Tibial artery (tissue), 4 donors: ENCODE measurements around the gene NR2F6.

ENCODE experiments used
- DNase-seq, 2 donors: peaks; one replicate each; pipeline ENCODE4 v3.0.0-alpha.2; 2019
- H3K27ac ChIP-seq, 2 donors: fragments of 200-600 bp; sonication (generic) in 1 of 2; 1 replicate in 1 of 2; 2 replicates in 1 of 2; pipeline ENCODE4 v1.5.1; 2018 to 2019; ENCODE audit warnings: mild to moderate bottlenecking in 1 of 2
- H3K27me3 ChIP-seq, 2 donors: fragments of 200-600 bp; sonication (generic) in 1 of 2; one replicate each; pipeline versions ENCODE4 v1.5.1 to v1.6.0; 2016 to 2019
- H3K36me3 ChIP-seq, 3 donors: fragments of 200-600 bp; sonication (generic) in 2 of 3; one replicate each; pipeline ENCODE4 v1.5.1; 2016 to 2019; ENCODE audit warnings: mild to moderate bottlenecking in 2 of 3
- H3K4me1 ChIP-seq, 4 donors: fragments of 200-600 bp; sonication (generic) in 2 of 4; 1 replicate in 3 of 4; 2 replicates in 1 of 4; pipeline ENCODE4 v1.5.1; 2016 to 2019
- H3K4me3 ChIP-seq, 2 donors: fragments of 200-600 bp; sonication (generic) in 1 of 2; 1 replicate in 1 of 2; 2 replicates in 1 of 2; pipeline ENCODE4 v1.5.1; 2018 to 2019; ENCODE audit warnings: mild to moderate bottlenecking in 2 of 2
- H3K9me3 ChIP-seq, 3 donors: fragments of 200-600 bp; sonication (generic) in 1 of 3; one replicate each; pipeline ENCODE4 v1.5.1; 2016 to 2019
- intact Hi-C: fragments of 100-400 bp; cut with DNase I; formaldehyde crosslinking; loops from one replicate; pipeline ENCODE4 v1.15.0; 2023; ENCODE audit warnings: low total_unique reads
- TF ChIP-seq, protein P1 (sequence below), 2 experiments: fragments of 200-600 bp in 1 of 2; fragments of 450-650 bp in 1 of 2; IDR thresholded peaks; one replicate each; pipeline ENCODE4 v1.5.1; 2017 to 2019; ENCODE audit warnings: antibody characterized with exemption in 2 of 2, mild to moderate bottlenecking in 1 of 2, moderate library complexity in 1 of 2

Gene NR2F6

DNA sequence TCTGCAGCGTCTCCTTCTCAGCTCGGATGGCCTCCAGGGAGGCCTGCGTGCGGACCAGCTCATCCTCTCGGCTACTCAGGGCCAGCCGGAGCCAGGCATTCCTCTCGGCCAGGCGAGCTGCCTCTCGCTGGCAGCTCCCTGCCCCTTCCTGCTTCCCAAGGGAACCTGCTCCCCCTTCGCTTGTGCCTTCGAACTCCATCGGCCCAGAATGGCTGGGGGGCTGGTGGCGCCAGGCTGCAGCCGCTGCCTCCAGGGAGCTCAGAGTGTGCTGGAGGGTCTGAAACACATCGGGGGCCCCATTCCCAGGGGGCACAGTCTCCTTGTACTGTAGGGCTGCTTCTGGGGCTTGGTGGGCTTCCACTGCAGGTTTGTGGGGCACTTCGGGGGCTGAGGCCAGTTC, 16.8 kb upstream of the NR2F6 start:
- intact Hi-C loops: no loop called here
- TF ChIP-seq, protein P1, sequence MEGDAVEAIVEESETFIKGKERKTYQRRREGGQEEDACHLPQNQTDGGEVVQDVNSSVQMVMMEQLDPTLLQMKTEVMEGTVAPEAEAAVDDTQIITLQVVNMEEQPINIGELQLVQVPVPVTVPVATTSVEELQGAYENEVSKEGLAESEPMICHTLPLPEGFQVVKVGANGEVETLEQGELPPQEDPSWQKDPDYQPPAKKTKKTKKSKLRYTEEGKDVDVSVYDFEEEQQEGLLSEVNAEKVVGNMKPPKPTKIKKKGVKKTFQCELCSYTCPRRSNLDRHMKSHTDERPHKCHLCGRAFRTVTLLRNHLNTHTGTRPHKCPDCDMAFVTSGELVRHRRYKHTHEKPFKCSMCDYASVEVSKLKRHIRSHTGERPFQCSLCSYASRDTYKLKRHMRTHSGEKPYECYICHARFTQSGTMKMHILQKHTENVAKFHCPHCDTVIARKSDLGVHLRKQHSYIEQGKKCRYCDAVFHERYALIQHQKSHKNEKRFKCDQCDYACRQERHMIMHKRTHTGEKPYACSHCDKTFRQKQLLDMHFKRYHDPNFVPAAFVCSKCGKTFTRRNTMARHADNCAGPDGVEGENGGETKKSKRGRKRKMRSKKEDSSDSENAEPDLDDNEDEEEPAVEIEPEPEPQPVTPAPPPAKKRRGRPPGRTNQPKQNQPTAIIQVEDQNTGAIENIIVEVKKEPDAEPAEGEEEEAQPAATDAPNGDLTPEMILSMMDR (IDR thresholded peaks at IDR 0.05): no peak

DNA sequence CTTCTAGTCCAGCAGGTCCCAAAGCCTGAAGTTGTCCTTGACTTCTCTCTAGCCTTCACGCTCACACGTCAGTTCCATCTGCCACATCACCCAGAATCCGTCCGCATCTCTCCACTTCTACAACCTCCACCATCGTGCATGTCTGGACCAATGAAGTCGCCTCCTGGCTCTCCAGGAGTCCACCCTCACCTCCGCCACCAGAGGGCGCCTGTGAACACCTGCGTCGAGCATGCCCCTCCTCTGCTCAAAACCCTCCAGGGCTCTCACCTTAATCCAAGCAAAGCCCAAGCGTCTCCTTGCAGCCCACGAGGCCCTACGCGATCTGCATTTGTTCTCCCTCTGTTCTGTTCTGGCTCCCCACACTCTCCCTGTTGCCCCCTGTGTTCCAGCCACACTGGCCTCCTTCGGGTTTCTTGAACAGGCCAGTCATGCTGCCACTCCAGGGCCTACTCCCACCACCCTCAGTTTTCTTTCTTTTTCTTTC, 15.2 kb upstream of the NR2F6 start:
- intact Hi-C loops: no loop called here
- peak; percentile 74 to 85 for DNase-seq
- no peak overlapping the region for H3K27ac ChIP-seq

More for the DNA sequence above, 16.8 kb upstream of the NR2F6 start:
- Histone ChIP-seq H3K36me3 (no peaks in the 10 kb centered on the region), H3K4me1 (peaks cover 0 to under 1% (median under 1%) of the 10 kb centered on the region in 4 donors), H3K9me3 (peaks cover 0 to 9% (median 0%) of the 10 kb centered on the region in 3 donors), H3K4me3 (no peak overlapping the region), H3K27me3 (no peaks in the 10 kb centered on the region), H3K27ac (no peak overlapping the region)
- DNase-seq: no peak

GRCh38 chr19:17259934-17260333, 14.2 kb upstream of the NR2F6 start:
- H3K9me3 ChIP-seq: peaks cover 0 to 9% (median 0%) of the 10 kb centered on the region in 3 donors
- no peak overlapping the region for H3K4me3 ChIP-seq
- H3K4me1 ChIP-seq: no peaks in the 10 kb centered on the region
- DNase-seq: no peak
- intact Hi-C loops: no loop called here
- H3K27me3 ChIP-seq: no peaks in the 10 kb centered on the region
- no peak overlapping the region for H3K27ac ChIP-seq
- no peaks in the 10 kb centered on the region for H3K36me3 ChIP-seq
- TF ChIP-seq, protein P1 (IDR thresholded peaks at IDR 0.05): no peak

More for the DNA sequence above, 15.2 kb upstream of the NR2F6 start:
- H3K27me3 ChIP-seq: no peaks in the 10 kb centered on the region
- H3K4me3 ChIP-seq: no peak overlapping the region
- peaks cover 0 to 9% (median 0%) of the 10 kb centered on the region in 3 donors for H3K9me3 ChIP-seq
- H3K36me3 ChIP-seq: no peaks in the 10 kb centered on the region
- TF ChIP-seq, protein P1 (IDR thresholded peaks at IDR 0.05): peak; percentile 82 to 89
- H3K4me1 ChIP-seq: no peaks in the 10 kb centered on the region

- H3K27ac ChIP-seq: no peak overlapping the region
- intact Hi-C loops: no loop called here
- H3K36me3 ChIP-seq: no peaks in the 10 kb centered on the region
- H3K9me3 ChIP-seq: peaks cover 0 to 9% (median 0%) of the 10 kb centered on the region in 3 donors
- H3K4me3 ChIP-seq: no peak overlapping the region
- H3K27me3 ChIP-seq: no peaks in the 10 kb centered on the region
- TF ChIP-seq, protein P1 (IDR thresholded peaks at IDR 0.05): no peak
- H3K4me1 ChIP-seq: no peaks in the 10 kb centered on the region
- no peak for DNase-seq
These were observed 13.5 kb upstream of the NR2F6 start for GRCh38 chr19:17259118-17259780.

- Histone ChIP-seq H3K36me3 (no peaks in the 10 kb centered on the region), H3K27ac (no peak overlapping the region), H3K27me3 (no peaks in the 10 kb centered on the region), H3K4me3 (no peak overlapping the region), H3K4me1 (no peaks in the 10 kb centered on the region), H3K9me3 (peaks cover 0 to 9% (median 0%) of the 10 kb centered on the region in 3 donors)
- intact Hi-C loops: no loop called here
- DNase-seq: no peak
- TF ChIP-seq, protein P1 (IDR thresholded peaks at IDR 0.05): no peak
These were observed 10.4 kb upstream of the NR2F6 start for GRCh38 chr19:17256130-17256529.
